ENCODE measurements around the gene CTNNA2. TPM values are rescaled to one million over a fixed set of nuclear protein-coding genes. Genes with fewer than 3 reads are reported as not detected.
A peak's percentile ranks its signal among the peaks of the same experiment; 100 is the strongest.

CTNNA2 gene
- under 1 TPM in 2 of 10 donors, not detected in 8; 0.15 to 0.57 TPM for total RNA-seq
- under 1 TPM in 1 of 2 donors, not detected in 1; 0.09 TPM for polyA plus RNA-seq
- long read RNA-seq, donor 1, result 0 reads
- long read RNA-seq, donor 2, partial matches to known transcripts, result 0 of 1 reads
- long read RNA-seq, donor 2, other reads (novel, unspliced or antisense), result 1 of 1 reads
- long read RNA-seq, donor 3, partial matches to known transcripts, result 0 of 1 reads
- long read RNA-seq, donor 3, other reads (novel, unspliced or antisense), result 1 of 1 reads

- Histone ChIP-seq H3K27me3 (peaks cover 0 to 39% (median 25%) of the 10 kb centered on the region in 7 donors), H3K36me3 (no peaks in the 10 kb centered on the region), H3K27ac (no peak within 1 kb of the TSS), H3K4me1 (peaks cover 0 to 3% (median 0%) of the 10 kb centered on the region in 9 donors), H3K9me3 (peaks cover 0 to 6% (median 0%) of the 10 kb centered on the region in 11 donors), H3K4me3 (peak within 1 kb of the TSS in 9 of 10 donors; percentile 17 to 45 (median 30))
- peak in 3 of 9 donors; percentile 6 to 20 (median 16) for TF ChIP-seq CTCF (IDR thresholded peaks at IDR 0.05)
- peak; percentile 3 to 24 for DNase-seq
- ATAC-seq, result peak in 3 of 8 donors; percentile 61 to 71 (median 63)
- 1 to 2% methylated on average over 62 to 87 of the region's 87 CpGs for WGBS, 2 donors
- intact Hi-C loops (cut with DNase I), result no loop called here
These were observed at the start of gene CTNNA2 for GRCh38 chr2:79512442-79513401. Gene CTNNA2, plus strand, starts transcription at chr2:79513051.

- ATAC-seq (no peak), DNase-seq (no peak)
- WGBS, 2 donors, result 36 to 39% methylated on average over 3 of the region's 3 CpGs
- intact Hi-C loops (cut with DNase I), result no loop called here
- no peak for TF ChIP-seq CTCF (IDR thresholded peaks at IDR 0.05)
- peaks cover 0 to 5% (median 0%) of the 10 kb centered on the region in 11 donors for H3K9me3 ChIP-seq
- no peaks in the 10 kb centered on the region for H3K27me3 ChIP-seq
- H3K4me1 ChIP-seq, result no peaks in the 10 kb centered on the region
- H3K36me3 ChIP-seq, result no peaks in the 10 kb centered on the region
- H3K4me3 ChIP-seq, result no peak overlapping the region
- no peak overlapping the region for H3K27ac ChIP-seq
These were observed 25.5 kb upstream of the CTNNA2 start for GRCh38 chr2:79487399-79487798.

GRCh38 chr2:79511320-79511951, 1.4 kb upstream of the CTNNA2 start:
- intact Hi-C loops (cut with DNase I), result no loop called here
- Histone ChIP-seq H3K36me3 (no peaks in the 10 kb centered on the region), H3K4me3 (no peak overlapping the region), H3K27ac (no peak overlapping the region), H3K4me1 (peaks cover 0 to 3% (median 0%) of the 10 kb centered on the region in 9 donors), H3K9me3 (peaks cover 0 to 6% (median 0%) of the 10 kb centered on the region in 11 donors), H3K27me3 (peaks cover 0 to 39% (median 25%) of the 10 kb centered on the region in 7 donors)
- ATAC-seq (no peak), DNase-seq (peak in 1 of 2 donors; percentile 4)
- WGBS, 2 donors, result 20 to 25% methylated on average over 16 of the region's 16 CpGs
- TF ChIP-seq CTCF (IDR thresholded peaks at IDR 0.05), result no peak

- no peak for TF ChIP-seq CTCF (IDR thresholded peaks at IDR 0.05)
- Histone ChIP-seq H3K4me1 (peaks cover 0 to 3% (median 0%) of the 10 kb centered on the region in 9 donors), H3K27me3 (peaks cover 0 to 39% (median 25%) of the 10 kb centered on the region in 7 donors), H3K27ac (no peak overlapping the region), H3K36me3 (no peaks in the 10 kb centered on the region), H3K9me3 (peaks cover 0 to 6% (median 0%) of the 10 kb centered on the region in 11 donors), H3K4me3 (no peak overlapping the region)
- ATAC-seq, result no peak
- 34 to 37% methylated on average over 4 of the region's 4 CpGs for WGBS, 2 donors
- DNase-seq, result no peak
- intact Hi-C loops (cut with DNase I), result no loop called here
These were observed 860 bp downstream of the CTNNA2 start for GRCh38 chr2:79513711-79514110.

All from heart right ventricle (tissue), 16 donors.